EH (cell line): Measurements from ENCODE around the gene KCNF1.

Experiments used
- DNase-seq: peaks from one replicate; pipeline ENCODE4 v3.0.0-alpha.2; 2015; ENCODE audit warnings: low read depth

KCNF1 gene

DNA sequence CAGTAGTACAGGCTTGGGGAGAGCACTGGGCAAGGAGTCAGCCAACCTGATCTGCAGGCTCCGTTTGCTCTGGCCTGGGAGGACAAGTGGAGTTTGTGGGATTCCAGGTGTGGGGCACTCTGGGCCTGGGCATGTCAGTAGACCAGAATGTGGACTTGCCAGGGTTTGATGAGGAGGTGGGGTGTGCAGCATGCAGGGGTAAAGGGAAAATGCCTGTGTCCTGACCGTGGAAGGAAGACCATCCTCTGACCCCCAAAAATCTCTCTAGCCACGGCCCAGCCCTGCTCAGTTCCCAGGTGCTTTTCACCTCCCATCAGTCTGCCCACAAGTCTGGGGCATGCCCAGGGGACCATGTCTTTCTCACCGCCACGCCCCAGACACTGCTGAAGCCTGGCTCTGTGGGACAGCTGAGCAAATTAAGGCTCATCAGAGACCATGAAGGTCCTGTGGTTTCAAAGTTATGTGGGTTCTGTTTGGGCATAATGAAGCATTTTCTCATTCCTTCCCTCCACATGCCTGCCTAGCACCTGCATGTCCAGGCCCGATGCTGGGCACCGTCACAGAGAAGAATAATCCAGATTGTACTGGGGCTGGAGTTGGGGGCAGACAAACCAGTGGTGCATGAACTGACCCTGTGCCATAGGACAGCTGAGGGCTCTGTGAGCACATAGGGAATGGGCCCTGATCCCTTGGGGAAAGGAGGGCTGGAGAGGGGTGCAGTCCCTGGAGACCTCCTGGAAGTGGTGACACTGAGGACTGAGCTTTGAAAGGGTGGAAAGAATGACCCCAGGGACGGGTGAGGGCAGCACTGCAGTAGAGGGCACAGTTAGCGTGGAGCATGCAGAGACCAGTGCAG lies 6.5 kb upstream of the KCNF1 start:
- no peak for DNase-seq

- DNase-seq: no peak
These were observed 5.9 kb upstream of the KCNF1 start for GRCh38 chr2:10905862-10906143.

GRCh38 chr2:10906926-10907625 lies 4.7 kb upstream of the KCNF1 start:
- no peak for DNase-seq

DNA sequence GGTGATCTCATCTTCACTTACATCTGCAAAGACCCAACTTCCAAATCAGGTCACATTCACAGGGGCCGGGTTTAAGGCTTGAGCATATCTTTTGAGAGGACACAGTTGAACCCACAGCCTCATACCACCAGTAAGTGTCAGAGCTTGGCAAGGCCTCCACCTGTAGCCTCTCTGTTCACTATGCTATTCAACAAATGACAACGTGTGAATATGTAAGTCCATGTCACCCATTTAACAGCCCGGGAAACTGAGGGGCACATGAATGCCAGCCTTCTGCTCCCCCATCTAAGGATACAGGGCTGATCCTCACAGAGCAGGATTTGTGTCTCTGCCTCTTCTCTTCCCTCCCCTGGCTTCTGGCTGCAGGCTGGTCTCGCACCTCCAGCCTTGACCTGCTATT lies 3.5 kb upstream of the KCNF1 start:
- no peak for DNase-seq

DNA sequence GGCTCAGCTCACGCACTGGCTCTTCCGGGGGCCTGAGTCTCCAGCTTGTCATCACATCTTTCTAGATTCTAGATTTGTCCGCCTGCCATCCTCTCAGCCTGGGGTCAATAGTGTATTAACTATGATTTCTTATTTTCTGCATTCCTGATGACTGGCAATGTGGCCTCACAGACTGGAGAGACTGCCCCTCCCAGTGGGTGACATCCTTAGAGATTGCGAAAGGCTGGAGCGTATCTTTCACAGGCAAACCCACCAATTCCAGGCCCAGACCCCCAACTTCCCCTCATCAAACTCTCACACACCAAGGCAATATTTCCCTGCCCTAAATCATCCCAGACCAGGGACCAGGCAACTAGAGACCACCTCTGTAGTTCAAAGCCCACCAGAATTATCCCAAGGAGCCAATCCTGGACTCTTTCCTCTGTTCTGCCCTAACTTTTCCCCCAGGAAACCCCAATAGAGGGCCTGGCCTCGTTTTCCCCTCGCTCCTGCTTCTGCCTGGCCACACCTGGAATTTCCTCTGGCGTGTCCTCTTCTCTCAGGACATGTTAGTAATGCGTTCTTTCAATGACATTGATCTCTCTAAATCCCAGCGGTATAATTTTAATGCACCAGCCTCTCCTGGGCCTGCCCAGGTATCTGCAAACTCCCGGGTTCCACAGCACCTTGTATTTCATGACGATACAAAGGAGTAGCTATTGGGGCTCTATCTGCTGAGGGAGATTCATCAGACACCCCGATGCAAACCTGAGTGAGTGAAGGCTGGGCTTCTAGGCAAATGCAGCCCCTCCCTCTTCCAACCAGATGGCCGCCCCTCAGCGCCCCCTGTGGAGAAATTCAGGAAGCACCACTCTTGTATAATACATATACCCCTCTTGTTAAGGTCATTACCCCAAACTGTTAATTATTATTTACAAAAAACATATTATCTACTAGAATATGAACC lies 2.4 kb upstream of the KCNF1 start:
- no peak for DNase-seq

- DNase-seq: no peak
These were observed 1.8 kb upstream of the KCNF1 start for GRCh38 chr2:10909996-10910341.

GRCh38 chr2:10910625-10911024 lies 1.1 kb upstream of the KCNF1 start:
- no peak for DNase-seq

GRCh38 chr2:10912076-10912731 lies 470 bp downstream of the KCNF1 start:
- no peak for DNase-seq

- DNase-seq: no peak
These were observed 1.2 kb downstream of the KCNF1 start for GRCh38 chr2:10912796-10913455.

- DNase-seq: no peak
These were observed 2.0 kb downstream of the KCNF1 start for GRCh38 chr2:10913501-10914271.

- DNase-seq: no peak
These were observed 2.5 kb downstream of the KCNF1 start for GRCh38 chr2:10914272-10914693.

GRCh38 chr2:10915236-10915635 lies 3.5 kb downstream of the KCNF1 start:
- DNase-seq: no peak

DNA sequence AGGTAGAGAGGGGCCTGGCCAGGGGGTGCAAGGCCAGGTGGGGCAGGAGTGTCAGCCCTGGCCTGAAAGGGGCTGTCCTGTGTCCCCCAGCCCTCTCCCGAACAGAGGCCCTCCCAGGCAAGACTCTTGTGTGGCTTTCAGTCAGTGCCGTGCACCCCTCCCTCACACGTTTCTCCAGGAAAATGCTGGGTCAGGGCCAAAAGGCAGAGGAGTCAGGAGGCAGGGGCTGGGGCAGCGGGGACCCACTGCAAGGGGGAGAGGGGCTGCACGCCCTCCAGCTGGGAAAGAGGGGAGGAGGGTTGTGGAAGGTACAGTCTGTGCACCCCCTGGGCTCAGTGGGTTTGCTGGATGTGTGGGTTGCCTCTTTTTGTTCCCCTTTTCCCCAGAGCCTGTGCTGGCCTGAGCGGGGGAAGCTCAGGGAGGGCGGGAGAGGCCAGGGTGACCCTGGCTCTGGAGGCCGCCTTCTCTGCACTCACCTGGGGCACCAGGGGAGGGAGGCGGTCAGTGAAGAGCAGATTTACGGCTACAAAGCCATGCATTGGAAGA lies 4.1 kb downstream of the KCNF1 start:
- DNase-seq: no peak

DNA sequence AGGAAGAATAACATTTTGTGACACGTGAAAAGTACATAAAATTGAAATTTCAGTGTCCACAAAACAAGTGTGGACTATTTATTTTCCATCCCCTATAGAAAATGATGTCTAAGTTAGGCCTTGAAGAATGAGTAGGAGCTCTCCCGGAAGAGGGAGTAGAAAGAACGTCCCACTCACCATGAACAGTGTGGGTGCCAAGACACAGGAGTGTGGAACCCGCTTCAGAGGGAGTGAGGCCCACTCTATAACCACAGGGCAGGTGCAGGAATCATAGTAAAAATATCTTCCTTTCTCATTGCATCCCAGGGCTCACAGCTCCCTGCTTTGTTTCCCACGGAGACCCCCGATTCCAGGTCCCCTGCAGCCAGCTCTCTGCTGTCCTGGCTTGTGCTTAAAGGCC lies 5.2 kb downstream of the KCNF1 start:
- no peak for DNase-seq

DNA sequence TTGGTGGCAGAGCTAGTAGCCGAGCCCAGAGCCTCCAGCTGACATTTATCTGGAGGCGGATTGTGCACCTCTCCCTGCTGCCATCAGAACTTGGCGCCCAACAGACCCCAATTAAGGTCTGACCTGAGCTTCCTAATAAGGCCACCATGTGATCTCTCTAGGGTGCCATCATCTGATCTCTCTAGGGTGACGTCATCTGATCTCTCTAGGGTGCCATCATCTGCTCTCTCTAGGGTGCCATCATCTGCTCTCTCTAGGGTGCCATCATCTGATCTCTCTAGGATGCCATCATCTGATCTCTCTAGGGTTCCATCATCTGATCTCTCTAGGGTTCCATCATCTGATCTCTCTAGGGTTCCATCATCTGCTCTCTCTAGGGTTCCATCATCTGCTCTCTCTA lies 6.2 kb downstream of the KCNF1 start:
- no peak for DNase-seq

DNA sequence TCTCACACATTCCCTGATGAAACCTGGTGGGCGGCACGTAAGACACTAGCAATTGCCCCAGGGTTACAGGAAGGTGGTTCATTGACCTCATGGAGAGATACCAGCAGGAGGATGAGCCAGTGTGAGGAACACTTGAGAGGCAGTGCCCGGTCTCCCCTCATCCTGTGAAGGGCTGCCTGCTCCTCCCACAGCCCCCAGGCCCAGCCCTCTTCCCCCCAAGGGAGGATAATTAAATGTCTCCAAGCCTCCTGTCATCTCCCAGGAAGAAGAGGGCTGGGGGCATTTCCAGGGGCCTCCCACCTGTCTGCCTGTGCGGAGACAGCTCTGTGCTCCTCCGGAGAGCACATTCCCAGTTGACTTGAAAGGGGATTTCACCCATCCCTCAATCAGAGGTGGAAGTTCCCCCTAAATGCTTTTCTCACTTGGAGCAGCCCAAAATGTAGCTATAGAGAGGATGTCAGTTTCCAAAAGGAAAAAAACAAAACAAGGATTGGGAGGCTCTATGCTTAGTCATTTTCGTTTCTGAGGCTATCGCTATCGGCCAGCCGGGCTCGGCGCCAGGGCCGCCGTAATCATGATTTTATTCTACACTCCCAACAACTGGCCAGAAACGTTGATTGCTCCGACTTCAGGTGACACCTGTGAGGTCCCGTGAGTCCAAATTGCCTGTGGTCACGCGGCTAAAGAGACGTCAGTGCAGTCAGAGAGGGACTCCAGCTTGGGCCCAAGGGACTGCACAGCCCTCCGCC lies 7.1 kb downstream of the KCNF1 start:
- DNase-seq: no peak

DNA sequence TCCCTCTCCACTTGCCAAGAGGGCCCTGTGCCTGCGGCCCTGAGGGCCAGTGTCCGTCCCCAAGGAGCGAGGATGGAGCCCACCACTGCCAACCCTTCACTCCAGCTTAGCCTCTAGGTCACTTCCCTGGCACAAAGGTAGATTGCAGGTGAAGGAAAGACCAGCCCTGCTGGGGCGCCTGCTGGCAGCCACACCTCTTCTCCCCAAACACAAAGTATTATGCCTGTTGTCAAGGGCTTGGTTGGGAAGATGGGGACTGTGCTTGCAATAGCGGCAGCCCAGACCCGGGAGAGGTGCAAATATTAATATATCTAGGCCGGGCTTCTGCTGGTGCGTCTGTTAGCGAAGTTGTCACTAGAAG lies 7.7 kb downstream of the KCNF1 start:
- DNase-seq: no peak

DNA sequence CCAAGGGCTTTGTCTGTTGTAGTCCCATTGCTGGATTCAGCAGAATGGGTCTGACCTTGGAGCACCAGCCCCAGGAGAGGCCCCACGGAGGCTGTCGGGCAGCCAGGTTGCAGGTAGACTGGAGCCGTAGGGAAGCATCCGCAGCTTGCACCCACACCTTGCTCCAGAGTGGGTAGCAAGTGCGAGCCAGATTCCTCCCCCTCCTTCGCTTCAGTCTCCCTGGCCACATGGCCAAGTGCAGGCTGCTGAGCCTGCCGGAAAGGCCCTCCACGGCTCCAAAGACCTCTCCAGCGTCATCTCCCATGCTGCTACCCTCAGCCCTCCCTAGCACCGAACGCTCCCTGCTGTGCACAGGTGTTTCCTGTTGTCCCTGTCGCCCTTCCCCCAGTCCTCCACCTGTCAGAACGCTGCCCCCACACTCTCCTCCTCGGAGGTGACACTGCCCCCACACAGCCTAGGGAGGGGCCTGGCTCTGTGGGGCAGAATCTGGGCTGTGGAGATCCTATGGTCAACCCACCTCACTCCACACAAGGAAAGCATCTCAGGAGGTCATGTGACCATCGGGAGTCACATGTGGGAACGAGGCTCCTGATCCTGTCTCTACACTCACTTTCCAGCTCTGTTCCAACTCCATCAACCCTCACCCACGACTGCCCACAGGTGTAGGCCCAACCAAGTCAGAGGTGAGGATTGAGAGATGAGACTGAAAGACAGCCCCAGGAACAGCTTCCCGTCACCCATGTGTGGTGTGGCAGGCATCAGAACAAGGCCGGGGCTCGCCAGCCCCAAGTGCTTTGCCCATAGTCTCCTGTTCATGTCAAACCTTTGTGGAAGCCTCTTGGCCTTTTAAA lies 8.3 kb downstream of the KCNF1 start:
- DNase-seq: no peak

DNA sequence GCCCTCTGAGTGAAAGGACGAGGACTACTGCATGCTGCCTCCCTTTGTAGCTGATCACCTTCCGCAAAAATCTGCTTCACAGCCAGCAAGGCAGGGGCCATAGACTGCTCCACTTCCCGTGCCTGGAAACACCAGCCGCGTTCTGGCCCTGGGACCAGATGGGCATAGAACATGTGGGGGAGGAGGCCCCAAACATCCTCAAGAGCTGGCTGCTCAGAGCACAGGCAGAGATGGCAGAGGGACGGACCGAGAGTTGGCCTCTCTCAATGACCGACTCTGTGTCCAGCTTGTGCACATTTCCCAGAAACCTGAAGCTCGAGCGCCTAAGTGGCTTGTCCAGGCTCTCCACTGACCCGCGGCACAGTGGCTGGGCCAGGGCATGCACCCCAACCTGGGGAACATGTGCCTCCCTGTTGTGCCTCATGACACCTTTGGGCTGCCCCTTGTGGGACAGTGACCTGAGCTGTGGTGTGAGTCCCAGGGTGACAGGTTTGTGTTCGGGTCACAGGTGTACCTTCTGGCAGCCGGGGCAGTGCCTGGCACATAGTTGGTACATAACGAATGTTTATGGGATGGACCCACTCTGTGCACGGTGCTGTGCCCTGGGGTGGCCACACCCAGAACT lies 9.1 kb downstream of the KCNF1 start:
- DNase-seq: no peak
